NCI-H748 (cell line): Measurements from ENCODE around the gene P2RX4.
"Not testable (repeated sequence)": the region's sequence is repeated elsewhere in the genome, so short reads cannot be mapped to it uniquely, and the experiment has no call there.

Experiments
- DNase-seq: peaks from one replicate; lab custom pipeline; 2025; ENCODE audit not compliant: unreplicated experiment; lab: John Stamatoyannopoulos, UW

Gene P2RX4

GRCh38 chr12:121239351-121240061, 29.6 kb downstream of the P2RX4 start:
- DNase-seq, result no peak

GRCh38 chr12:121240062-121240420, 30.1 kb downstream of the P2RX4 start:
- DNase-seq, result no peak

GRCh38 chr12:121240484-121241101, 30.7 kb downstream of the P2RX4 start:
- no peak for DNase-seq

GRCh38 chr12:121241156-121241970, 31.4 kb downstream of the P2RX4 start:
- DNase-seq, result no peak

- no peak for DNase-seq
These were observed 35.1 kb downstream of the P2RX4 start for GRCh38 chr12:121245031-121245430.

GRCh38 chr12:121245951-121246350, 36.0 kb downstream of the P2RX4 start:
- DNase-seq, result no peak

GRCh38 chr12:121246893-121247557, 37.1 kb downstream of the P2RX4 start:
- no peak for DNase-seq

- no peak for DNase-seq
These were observed 38.7 kb downstream of the P2RX4 start for GRCh38 chr12:121248622-121249021.

- no peak for DNase-seq
These were observed 40.4 kb downstream of the P2RX4 start for GRCh38 chr12:121250359-121250758.

- DNase-seq, result no peak
These were observed 41.9 kb downstream of the P2RX4 start for GRCh38 chr12:121251838-121252237.

- DNase-seq, result no peak
These were observed 42.9 kb downstream of the P2RX4 start for GRCh38 chr12:121252712-121253345.

- no peak for DNase-seq
These were observed 43.9 kb downstream of the P2RX4 start for GRCh38 chr12:121253638-121254335.

- DNase-seq, result peak; percentile 15
These were observed 45.5 kb downstream of the P2RX4 start for GRCh38 chr12:121255433-121255832.

- DNase-seq, result not testable (repeated sequence)
These were observed 47.9 kb downstream of the P2RX4 start for GRCh38 chr12:121257704-121258449.

- DNase-seq, result no peak
These were observed 49.1 kb downstream of the P2RX4 start for GRCh38 chr12:121259074-121259473.

GRCh38 chr12:121260091-121260490, 50.2 kb downstream of the P2RX4 start:
- no peak for DNase-seq

- no peak for DNase-seq
These were observed 51.5 kb downstream of the P2RX4 start for GRCh38 chr12:121261398-121261797.

GRCh38 chr12:121263206-121263935, 53.4 kb downstream of the P2RX4 start:
- DNase-seq, result no peak

- DNase-seq, result no peak
These were observed 54.2 kb downstream of the P2RX4 start for GRCh38 chr12:121264135-121264534.
